H1 (cell line): Measurements from ENCODE around the gene ITGB1BP1. TPM values are rescaled to one million over a fixed set of nuclear protein-coding genes. Genes with fewer than 3 reads are reported as not detected.
A peak's percentile ranks its signal among the peaks of the same experiment; 100 is the strongest.

Source experiments
- ASH2L ChIP-seq: fragments of 200-600, 300-600 bp; sonication (generic); IDR thresholded peaks from one replicate; pipeline ENCODE4 v1.7.1; 2017; ENCODE audit warnings: low read length
- BACH1 ChIP-seq: IDR thresholded peaks from 2 replicates; pipeline ENCODE4 v1.6.1; 2012; ENCODE audit warnings: low read length, improper control_type of control experiment
- BRCA1 ChIP-seq: IDR thresholded peaks from 2 replicates; pipeline ENCODE4 v1.6.1; 2012; ENCODE audit warnings: low read depth, low read length, improper control_type of control experiment
- CHD2 ChIP-seq: IDR thresholded peaks from 2 replicates; pipeline ENCODE4 v1.6.1; 2012; ENCODE audit warnings: low read length, improper control_type of control experiment
- CREB1 ChIP-seq: IDR thresholded peaks from 2 replicates; pipeline ENCODE4 v1.6.1; 2012; ENCODE audit warnings: inconsistent platforms
- EGR1 ChIP-seq: IDR thresholded peaks from 2 replicates; pipeline ENCODE4 v1.6.1; 2011; ENCODE audit warnings: low read depth, low read length, borderline replicate concordance
- EZH2 ChIP-seq: fragments of 200-600 bp; sonication (generic); IDR thresholded peaks from 2 replicates; pipeline ENCODE4 v1.7.1; 2012; ENCODE audit warnings: low read depth, mild to moderate bottlenecking, moderate library complexity, low read length, inconsistent platforms; ENCODE audit not compliant: severe bottlenecking
- GABPA ChIP-seq: IDR thresholded peaks from 2 replicates; pipeline ENCODE4 v1.6.1; 2011; ENCODE audit warnings: mild to moderate bottlenecking, low read length, moderate library complexity, borderline replicate concordance; ENCODE audit not compliant: insufficient read depth
- HDAC2 ChIP-seq, 2 experiments: fragments of 300-600 bp in 1 of 2; sonication (generic) in 1 of 2; IDR thresholded peaks; 2 replicates each; pipeline ENCODE4 v1.6.1; 2011 to 2012; ENCODE audit warnings: low read depth in 2 of 2, low read length in 2 of 2, mild to moderate bottlenecking in 2 of 2, moderate library complexity in 2 of 2, borderline replicate concordance in 1 of 2, inconsistent platforms in 1 of 2
- KDM1A ChIP-seq: fragments of 200-600, 300-600 bp; sonication (generic); IDR thresholded peaks from 2 replicates; pipeline ENCODE4 v1.7.1; 2016; ENCODE audit warnings: mild to moderate bottlenecking, low read length, borderline replicate concordance
- NANOG ChIP-seq: IDR thresholded peaks from 2 replicates; pipeline ENCODE4 v1.6.1; 2011; ENCODE audit warnings: low read length, low read depth, mild to moderate bottlenecking, inconsistent platforms; ENCODE audit not compliant: insufficient read depth, poor library complexity, severe bottlenecking
- PHF8 ChIP-seq: fragments of 200-600 bp; sonication (generic); conservative IDR thresholded peaks from 2 replicates; pipeline ENCODE4 v1.7.1; 2012; ENCODE audit warnings: low read depth, mild to moderate bottlenecking, inconsistent platforms, low read length, moderate library complexity
- POLR2A ChIP-seq, 2 experiments: IDR thresholded peaks; 1 replicate in 1 of 2; 2 replicates in 1 of 2; pipeline ENCODE4 v1.6.1; 2011; ENCODE audit warnings: low read depth in 2 of 2, low read length in 2 of 2, mild to moderate bottlenecking in 2 of 2; ENCODE audit errors: control extremely low read depth in 1 of 2
- SIN3A ChIP-seq, 2 experiments: IDR thresholded peaks in 1 of 2; conservative IDR thresholded peaks in 1 of 2; 2 replicates each; pipeline ENCODE4 v1.6.1; 2011 to 2012; ENCODE audit warnings: low read length in 2 of 2, improper control_type of control experiment in 1 of 2, low read depth in 1 of 2, mild to moderate bottlenecking in 1 of 2
- SIX5 ChIP-seq: IDR thresholded peaks from 2 replicates; pipeline ENCODE4 v1.6.1; 2011; ENCODE audit warnings: mild to moderate bottlenecking, low read depth, low read length
- SP1 ChIP-seq: IDR thresholded peaks from 2 replicates; pipeline ENCODE4 v1.6.1; 2011; ENCODE audit warnings: low read depth, low read length
- SUZ12 ChIP-seq: fragments of 200-600 bp; sonication (generic); IDR thresholded peaks from 2 replicates; pipeline ENCODE4 v1.6.1; 2012; ENCODE audit warnings: mild to moderate bottlenecking, inconsistent platforms, low read length, moderate library complexity, mixed read lengths
- TAF7 ChIP-seq: optimal IDR thresholded peaks from 2 replicates; pipeline ENCODE3; 2011; ENCODE audit warnings: low read depth, mild to moderate bottlenecking, inconsistent platforms, low read length, moderate library complexity, borderline replicate concordance
- polyA plus RNA-seq, 7 experiments: library from polyadenylated mRNA; depleted of rRNA in 3 of 7; stranded (reverse) in 5 of 7; unstranded in 2 of 7; fragments of >200 nt in 5 of 7; fragments of 200-250 nt in 2 of 7; gene quantifications; 1 replicate in 5 of 7; 2 replicates in 1 of 7; 4 replicates in 1 of 7; pipeline versions ENCODE4 v1.2.1 to v1.2.3, GENCODE V29; 2011 to 2013; ENCODE audit warnings: missing spikeins in 2 of 7, mixed read lengths in 2 of 7
- total RNA-seq: library from RNA; stranded (reverse); fragmentation: NEBNext Ultra II Directional; extraction: Animal tissue kit (Norgen Biotek cat#: 25700); gene quantifications from 2 replicates; pipeline ENCODE4 v1.2.1, GENCODE V29; 2021
- TF ChIP-seq, protein P1 (sequence below): IDR thresholded peaks from 2 replicates; pipeline ENCODE4 v1.6.1; 2012; ENCODE audit warnings: inconsistent platforms
- TF ChIP-seq, protein P2 (sequence below): IDR thresholded peaks from 2 replicates; pipeline ENCODE4 v1.6.1; 2012; ENCODE audit warnings: low read length, inconsistent platforms
- TF ChIP-seq, protein P3 (sequence below): IDR thresholded peaks from 2 replicates; pipeline ENCODE4 v1.6.1; 2012; ENCODE audit warnings: inconsistent platforms

Gene ITGB1BP1
- total and polyA plus RNA-seq, 2 of the 8 experiments (the other 6 are each of a cell fraction or from before 2014, with no cell fraction given), result 16.1 to 45.4 TPM

DNA sequence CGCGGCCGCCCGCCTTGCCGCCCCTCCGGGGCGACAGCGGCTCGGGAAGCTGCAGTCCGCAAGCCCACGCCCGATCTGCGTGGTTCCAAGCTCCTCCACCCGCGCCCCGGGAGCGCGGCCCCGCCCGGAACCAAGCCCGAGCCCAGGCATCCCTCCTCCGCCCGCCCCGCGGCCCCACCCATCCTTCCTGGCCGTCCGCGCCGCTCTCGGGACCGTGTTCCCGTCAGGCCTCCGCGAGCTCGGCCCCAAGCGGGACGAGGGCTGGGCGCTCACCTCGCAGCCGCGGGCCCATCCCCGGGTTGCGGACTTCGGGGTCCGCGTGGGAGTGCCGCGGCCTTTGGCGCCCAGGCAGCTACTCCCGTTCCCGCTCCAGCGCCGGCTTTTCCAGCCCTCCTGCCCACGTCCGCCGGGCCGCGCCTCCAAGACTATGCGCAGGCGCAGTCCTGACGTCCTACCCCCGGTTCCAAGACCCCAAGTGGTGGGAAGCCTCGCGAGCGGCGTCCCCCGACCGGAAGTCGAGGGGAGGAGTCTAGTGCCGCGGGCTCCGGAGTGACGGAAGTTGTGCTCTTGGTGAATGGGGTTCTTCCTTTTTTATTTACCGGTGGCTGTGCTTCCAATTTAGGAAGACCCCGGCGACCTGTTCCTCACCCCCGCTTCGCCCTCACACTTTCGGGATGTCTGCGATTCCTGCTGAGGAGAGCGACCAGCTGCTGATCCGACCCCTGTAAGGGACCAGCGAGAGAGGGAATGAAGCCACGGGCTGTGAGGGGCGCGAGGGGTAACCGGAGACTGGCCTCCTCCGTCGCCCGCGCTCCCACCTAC is at the start of gene ITGB1BP1, which contains the start of gene CPSF3 (continued):
- TF ChIP-seq GABPA, result peak; percentile 90; the same call in 1 of the 2 replicates
- peak; percentile 78 for TF ChIP-seq BRCA1
- TF ChIP-seq ASH2L, result peak; percentile 95
- peak; percentile 8; the same call in 1 of the 2 replicates for TF ChIP-seq SIX5
- peak; percentile 42 to 86; a peak in 2 of 4 replicates for TF ChIP-seq SIN3A (conservative IDR thresholded peaks at IDR 0.05 in 1 of 2, IDR thresholded peaks at IDR 0.05 in 1 of 2; ENCODE audit: low read depth in 1 of 2, low read length in 2 of 2)
- TF ChIP-seq KDM1A, result no peak
- TF ChIP-seq EZH2, result no peak
- TF ChIP-seq, protein P1, sequence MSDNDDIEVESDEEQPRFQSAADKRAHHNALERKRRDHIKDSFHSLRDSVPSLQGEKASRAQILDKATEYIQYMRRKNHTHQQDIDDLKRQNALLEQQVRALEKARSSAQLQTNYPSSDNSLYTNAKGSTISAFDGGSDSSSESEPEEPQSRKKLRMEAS, result peak; percentile 72
- peak; percentile 91; the same call in 1 of the 2 replicates for TF ChIP-seq SP1
- TF ChIP-seq SUZ12, result no peak
- TF ChIP-seq PHF8, result peak; percentile 80
- peak; percentile 79 for TF ChIP-seq EGR1
- peak; percentile 94 for TF ChIP-seq CHD2
- TF ChIP-seq CREB1, result peak; percentile 86
- peak; percentile 78 for TF ChIP-seq BACH1
- TF ChIP-seq, protein P2, sequence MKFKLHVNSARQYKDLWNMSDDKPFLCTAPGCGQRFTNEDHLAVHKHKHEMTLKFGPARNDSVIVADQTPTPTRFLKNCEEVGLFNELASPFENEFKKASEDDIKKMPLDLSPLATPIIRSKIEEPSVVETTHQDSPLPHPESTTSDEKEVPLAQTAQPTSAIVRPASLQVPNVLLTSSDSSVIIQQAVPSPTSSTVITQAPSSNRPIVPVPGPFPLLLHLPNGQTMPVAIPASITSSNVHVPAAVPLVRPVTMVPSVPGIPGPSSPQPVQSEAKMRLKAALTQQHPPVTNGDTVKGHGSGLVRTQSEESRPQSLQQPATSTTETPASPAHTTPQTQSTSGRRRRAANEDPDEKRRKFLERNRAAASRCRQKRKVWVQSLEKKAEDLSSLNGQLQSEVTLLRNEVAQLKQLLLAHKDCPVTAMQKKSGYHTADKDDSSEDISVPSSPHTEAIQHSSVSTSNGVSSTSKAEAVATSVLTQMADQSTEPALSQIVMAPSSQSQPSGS, result peak; percentile 43; the same call in 1 of the 2 replicates
- TF ChIP-seq POLR2A (IDR thresholded peaks at IDR 0.05; ENCODE audit: control extremely low read depth in 1 of 2, low read depth in 2 of 2, low read length in 2 of 2), result peak in 1 of 2 experiments; percentile 58; a peak in 2 of 3 replicates
- TF ChIP-seq HDAC2 (IDR thresholded peaks at IDR 0.05; ENCODE audit: borderline replicate concordance in 1 of 2, low read depth in 2 of 2, low read length in 2 of 2), result peak in 1 of 2 experiments; percentile 78; a peak in 1 of 4 replicates
- TF ChIP-seq TAF7, result no peak
- no peak for TF ChIP-seq NANOG
- TF ChIP-seq, protein P3, sequence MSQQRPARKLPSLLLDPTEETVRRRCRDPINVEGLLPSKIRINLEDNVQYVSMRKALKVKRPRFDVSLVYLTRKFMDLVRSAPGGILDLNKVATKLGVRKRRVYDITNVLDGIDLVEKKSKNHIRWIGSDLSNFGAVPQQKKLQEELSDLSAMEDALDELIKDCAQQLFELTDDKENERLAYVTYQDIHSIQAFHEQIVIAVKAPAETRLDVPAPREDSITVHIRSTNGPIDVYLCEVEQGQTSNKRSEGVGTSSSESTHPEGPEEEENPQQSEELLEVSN, result peak; percentile 57
